WERI-Rb-1 (cell line): ENCODE data around the gene MAK.

Source experiments
- DNase-seq: peaks from one replicate; pipeline ENCODE4 v3.0.0-alpha.2; 2020
- H3K27ac ChIP-seq: fragments of 250-450 bp; sonication (Bioruptor Pico); 2 replicates; pipeline ENCODE4 v1.5.1; 2020; ENCODE audit warnings: mild to moderate bottlenecking, moderate library complexity
- H3K27me3 ChIP-seq: fragments of 250-450 bp; sonication (Bioruptor Pico); 2 replicates; pipeline ENCODE4 v1.5.1; 2021; ENCODE audit warnings: mild to moderate bottlenecking, low read depth, moderate library complexity; ENCODE audit not compliant: insufficient read depth, severe bottlenecking
- H3K36me3 ChIP-seq: fragments of 250-450 bp; sonication (Bioruptor Pico); 2 replicates; pipeline ENCODE4 v1.5.1; 2020; ENCODE audit warnings: mild to moderate bottlenecking, moderate library complexity
- H3K4me3 ChIP-seq: 2 replicates; pipeline ENCODE4 v1.5.1; 2011; ENCODE audit warnings: low read depth, mild to moderate bottlenecking, control low read depth, low read length
- H3K9me3 ChIP-seq: fragments of 250-450 bp; sonication (Bioruptor Pico); 2 replicates; pipeline ENCODE4 v1.5.1; 2021; ENCODE audit warnings: mild to moderate bottlenecking, moderate library complexity; ENCODE audit not compliant: severe bottlenecking
- TF ChIP-seq, protein P1 (sequence below): IDR thresholded peaks from 2 replicates; pipeline ENCODE4 v1.5.1; 2011; ENCODE audit warnings: low read depth, mild to moderate bottlenecking, control low read depth, inconsistent platforms, low read length

MAK gene

DNA sequence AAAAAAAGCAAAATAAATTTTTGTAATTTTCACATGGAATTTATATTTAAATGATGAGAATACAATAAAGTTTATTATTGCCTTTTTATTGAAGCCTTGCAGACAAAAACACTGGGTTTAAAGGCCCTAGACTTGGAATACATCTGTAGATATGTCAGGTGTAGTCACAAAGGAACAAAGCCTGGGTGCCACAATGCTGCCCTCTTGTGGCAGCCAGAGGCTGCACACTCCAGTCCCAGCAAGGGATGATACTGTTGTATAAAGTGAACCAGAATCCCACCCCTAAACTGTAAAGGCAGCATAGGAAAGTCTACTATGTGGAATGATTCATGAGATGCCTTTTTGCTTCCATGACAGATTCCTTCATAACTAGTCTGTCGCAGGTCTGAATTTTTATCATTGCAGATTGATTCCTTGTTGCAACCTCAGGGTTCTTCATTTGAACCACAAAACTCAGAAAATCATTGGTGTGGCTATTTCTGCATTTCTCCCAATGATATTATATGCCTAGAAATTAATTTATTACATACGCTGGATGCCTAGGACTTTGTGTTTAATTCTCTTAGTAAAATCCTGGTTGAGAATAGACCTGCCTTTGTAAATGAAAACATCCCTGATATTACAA lies 37.0 kb downstream of the MAK start:
- Histone ChIP-seq H3K9me3 (no peaks in the 10 kb centered on the region), H3K27me3 (no peaks in the 10 kb centered on the region), H3K27ac (no peak overlapping the region; the same call in 1 of the 2 replicates), H3K4me3 (no peak overlapping the region), H3K36me3 (peaks cover 90% of the 10 kb centered on the region)
- peak; percentile 81 for DNase-seq
- TF ChIP-seq, protein P1, sequence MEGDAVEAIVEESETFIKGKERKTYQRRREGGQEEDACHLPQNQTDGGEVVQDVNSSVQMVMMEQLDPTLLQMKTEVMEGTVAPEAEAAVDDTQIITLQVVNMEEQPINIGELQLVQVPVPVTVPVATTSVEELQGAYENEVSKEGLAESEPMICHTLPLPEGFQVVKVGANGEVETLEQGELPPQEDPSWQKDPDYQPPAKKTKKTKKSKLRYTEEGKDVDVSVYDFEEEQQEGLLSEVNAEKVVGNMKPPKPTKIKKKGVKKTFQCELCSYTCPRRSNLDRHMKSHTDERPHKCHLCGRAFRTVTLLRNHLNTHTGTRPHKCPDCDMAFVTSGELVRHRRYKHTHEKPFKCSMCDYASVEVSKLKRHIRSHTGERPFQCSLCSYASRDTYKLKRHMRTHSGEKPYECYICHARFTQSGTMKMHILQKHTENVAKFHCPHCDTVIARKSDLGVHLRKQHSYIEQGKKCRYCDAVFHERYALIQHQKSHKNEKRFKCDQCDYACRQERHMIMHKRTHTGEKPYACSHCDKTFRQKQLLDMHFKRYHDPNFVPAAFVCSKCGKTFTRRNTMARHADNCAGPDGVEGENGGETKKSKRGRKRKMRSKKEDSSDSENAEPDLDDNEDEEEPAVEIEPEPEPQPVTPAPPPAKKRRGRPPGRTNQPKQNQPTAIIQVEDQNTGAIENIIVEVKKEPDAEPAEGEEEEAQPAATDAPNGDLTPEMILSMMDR: peak; percentile 99

DNA sequence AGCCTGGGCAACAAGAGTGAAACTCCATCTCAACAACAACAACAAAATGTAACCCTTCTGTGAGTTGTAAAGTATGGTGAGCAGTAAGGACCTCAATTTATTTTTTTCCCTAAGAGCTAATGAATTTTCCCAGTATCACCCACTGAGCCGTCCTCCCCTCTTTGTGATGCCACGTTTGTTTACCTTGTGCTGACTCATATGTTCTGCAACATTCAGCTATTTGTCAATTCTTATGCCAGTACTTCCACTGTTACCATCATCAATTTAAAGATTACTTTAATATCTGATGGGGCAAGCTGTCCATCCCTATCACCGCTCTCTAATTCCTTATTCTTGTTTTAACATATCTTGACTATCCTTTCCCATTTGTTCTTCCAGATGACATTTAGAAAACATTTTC lies 37.5 kb downstream of the MAK start:
- H3K4me3 ChIP-seq: no peak overlapping the region
- no peak overlapping the region for H3K27ac ChIP-seq
- DNase-seq: no peak
- TF ChIP-seq, protein P1: no peak
- H3K9me3 ChIP-seq: no peaks in the 10 kb centered on the region
- no peaks in the 10 kb centered on the region for H3K27me3 ChIP-seq
- H3K36me3 ChIP-seq: peaks cover 93% of the 10 kb centered on the region

DNA sequence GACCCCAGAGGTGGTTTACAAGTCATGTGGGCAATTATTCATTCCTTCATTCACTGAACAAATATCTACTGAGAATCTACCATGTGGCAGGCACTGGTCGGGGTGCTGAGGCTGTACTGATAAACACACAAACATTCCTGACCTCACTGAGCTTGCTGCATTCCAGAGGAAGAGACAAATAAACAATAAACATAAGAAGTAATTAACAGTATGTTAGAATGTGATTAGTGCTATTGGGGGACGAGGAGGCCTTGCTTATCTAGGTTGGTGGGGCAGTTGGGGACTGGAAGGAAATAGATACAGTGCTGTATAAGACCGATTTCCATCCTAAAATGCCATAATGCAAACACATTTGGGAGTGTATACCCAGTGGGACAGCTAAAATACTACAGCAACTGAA lies 44.1 kb downstream of the MAK start:
- Histone ChIP-seq H3K36me3 (peaks cover 94% of the 10 kb centered on the region), H3K27ac (no peak overlapping the region), H3K27me3 (no peaks in the 10 kb centered on the region), H3K9me3 (no peaks in the 10 kb centered on the region), H3K4me3 (no peak overlapping the region)
- no peak for DNase-seq
- TF ChIP-seq, protein P1: no peak

DNA sequence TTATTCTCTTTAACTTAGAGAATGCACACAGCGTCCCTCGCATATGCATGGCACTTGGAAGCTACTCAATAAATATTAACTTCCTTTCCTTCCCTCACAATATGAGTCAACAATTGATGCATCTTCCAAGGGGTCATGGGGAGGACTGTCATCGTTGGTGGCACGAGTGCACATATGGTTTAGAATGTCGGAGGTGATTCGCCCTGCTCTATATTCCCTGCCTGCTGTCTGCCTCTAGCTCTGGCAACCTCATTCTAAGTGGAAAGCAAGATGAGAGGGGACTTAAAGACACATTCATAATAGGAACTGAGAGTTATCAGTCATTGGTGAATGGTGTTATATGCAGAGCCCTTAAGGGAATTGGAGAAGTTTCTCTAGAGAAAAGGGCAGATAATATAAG lies 44.6 kb downstream of the MAK start:
- TF ChIP-seq, protein P1: no peak
- no peak overlapping the region for H3K4me3 ChIP-seq
- no peaks in the 10 kb centered on the region for H3K27me3 ChIP-seq
- H3K36me3 ChIP-seq: peaks cover 94% of the 10 kb centered on the region
- no peak for DNase-seq
- H3K27ac ChIP-seq: no peak overlapping the region
- H3K9me3 ChIP-seq: no peaks in the 10 kb centered on the region

DNA sequence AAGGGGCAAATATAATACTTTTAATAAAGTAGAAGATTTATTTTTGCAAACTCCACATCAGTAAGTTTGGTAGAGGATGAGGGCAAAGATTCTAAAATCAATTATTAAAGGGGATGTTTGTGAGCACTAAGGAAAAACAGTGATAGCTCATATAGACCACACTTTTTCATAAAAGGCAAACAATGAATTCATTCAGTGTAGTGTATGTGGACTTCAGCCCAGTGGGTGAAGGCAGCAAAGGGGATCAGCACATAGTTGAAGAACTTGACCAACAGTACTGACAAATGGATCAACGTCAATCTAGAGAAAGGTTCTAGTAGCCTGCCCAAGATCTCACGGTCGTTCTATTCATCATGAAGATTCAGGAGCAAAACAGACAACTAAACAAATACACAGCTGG lies 45.3 kb downstream of the MAK start:
- no peak for DNase-seq
- H3K9me3 ChIP-seq: no peaks in the 10 kb centered on the region
- H3K27me3 ChIP-seq: no peaks in the 10 kb centered on the region
- no peak overlapping the region for H3K27ac ChIP-seq
- no peak overlapping the region for H3K4me3 ChIP-seq
- H3K36me3 ChIP-seq: peaks cover 98% of the 10 kb centered on the region
- TF ChIP-seq, protein P1: no peak

DNA sequence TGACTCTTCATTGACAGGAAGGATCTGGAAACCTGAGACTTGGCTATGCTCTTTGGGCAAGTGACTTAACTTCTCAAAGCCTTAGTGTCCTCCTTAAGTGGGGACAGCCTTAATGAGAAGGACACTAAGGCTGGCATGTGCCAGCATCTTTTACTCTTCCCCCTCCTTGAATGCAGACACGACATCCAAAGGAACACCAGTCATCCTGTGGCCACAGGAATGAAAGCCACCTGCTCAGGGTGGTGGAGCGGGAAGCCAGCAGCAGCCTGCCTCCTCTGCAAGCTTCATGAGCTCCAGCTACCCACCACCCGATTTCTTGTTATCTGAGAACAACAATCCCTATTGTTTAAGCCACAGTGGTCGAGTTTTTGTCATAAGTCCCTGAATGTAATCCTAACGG lies 46.2 kb downstream of the MAK start:
- TF ChIP-seq, protein P1: no peak
- DNase-seq: no peak

More for the DNA sequence above, 46.2 kb downstream of the MAK start:
- Histone ChIP-seq H3K4me3 (no peak overlapping the region), H3K27ac (no peak overlapping the region), H3K27me3 (no peaks in the 10 kb centered on the region), H3K9me3 (no peaks in the 10 kb centered on the region), H3K36me3 (peaks cover 98% of the 10 kb centered on the region)
